IPS-15b (cell line): ENCODE data around the gene RPS6KC1.

Source experiments
- H3K27me3 ChIP-seq: one replicate; pipeline ENCODE4 v1.6.1; 2013; ENCODE audit warnings: low read length; ENCODE audit not compliant: control insufficient read depth, insufficient read depth
- H3K36me3 ChIP-seq: one replicate; pipeline ENCODE4 v1.6.1; 2013; ENCODE audit warnings: low read length; ENCODE audit not compliant: control insufficient read depth, insufficient read depth
- H3K4me1 ChIP-seq: one replicate; pipeline ENCODE4 v1.6.1; 2013; ENCODE audit warnings: mild to moderate bottlenecking, low read length; ENCODE audit not compliant: control insufficient read depth, insufficient read depth
- H3K4me3 ChIP-seq: one replicate; pipeline ENCODE4 v1.5.1; 2013; ENCODE audit warnings: low read depth, low read length
- H3K9ac ChIP-seq: one replicate; pipeline ENCODE4 v1.6.1; 2013; ENCODE audit warnings: low read depth, mild to moderate bottlenecking, low read length
- H3K9me3 ChIP-seq: one replicate; pipeline ENCODE4 v1.6.1; 2013; ENCODE audit warnings: mild to moderate bottlenecking, low read length; ENCODE audit not compliant: control insufficient read depth, insufficient read depth

Gene RPS6KC1

GRCh38 chr1:213057264-213058059 is 6.4 kb downstream of the RPS6KC1 start:
- Histone ChIP-seq H3K9me3 (no peaks in the 10 kb centered on the region), H3K4me3 (no peak overlapping the region), H3K4me1 (no peaks in the 10 kb centered on the region), H3K9ac (no peak overlapping the region), H3K36me3 (no peaks in the 10 kb centered on the region), H3K27me3 (no peaks in the 10 kb centered on the region)

GRCh38 chr1:213060836-213061235 is 9.8 kb downstream of the RPS6KC1 start:
- H3K9me3 ChIP-seq, result no peaks in the 10 kb centered on the region
- H3K36me3 ChIP-seq, result no peaks in the 10 kb centered on the region
- H3K4me1 ChIP-seq, result peaks cover 5% of the 10 kb centered on the region
- H3K9ac ChIP-seq, result no peak overlapping the region
- no peaks in the 10 kb centered on the region for H3K27me3 ChIP-seq
- H3K4me3 ChIP-seq, result no peak overlapping the region

GRCh38 chr1:213061263-213061662 is 10.2 kb downstream of the RPS6KC1 start:
- Histone ChIP-seq H3K9me3 (no peaks in the 10 kb centered on the region), H3K9ac (no peak overlapping the region), H3K4me3 (no peak overlapping the region), H3K27me3 (no peaks in the 10 kb centered on the region), H3K36me3 (no peaks in the 10 kb centered on the region), H3K4me1 (peaks cover 8% of the 10 kb centered on the region)

GRCh38 chr1:213065800-213066199 is 14.8 kb downstream of the RPS6KC1 start:
- H3K27me3 ChIP-seq, result no peaks in the 10 kb centered on the region
- H3K4me1 ChIP-seq, result peaks cover 8% of the 10 kb centered on the region
- no peak overlapping the region for H3K9ac ChIP-seq
- H3K36me3 ChIP-seq, result no peaks in the 10 kb centered on the region
- no peaks in the 10 kb centered on the region for H3K9me3 ChIP-seq
- H3K4me3 ChIP-seq, result no peak overlapping the region

- Histone ChIP-seq H3K36me3 (no peaks in the 10 kb centered on the region), H3K9me3 (no peaks in the 10 kb centered on the region), H3K9ac (no peak overlapping the region), H3K4me3 (no peak overlapping the region), H3K4me1 (peaks cover 8% of the 10 kb centered on the region), H3K27me3 (no peaks in the 10 kb centered on the region)
Measured at GRCh38 chr1:213066363-213066762, 15.3 kb downstream of the RPS6KC1 start.

GRCh38 chr1:213067352-213067751 is 16.3 kb downstream of the RPS6KC1 start:
- Histone ChIP-seq H3K9ac (no peak overlapping the region), H3K36me3 (no peaks in the 10 kb centered on the region), H3K27me3 (no peaks in the 10 kb centered on the region), H3K4me3 (no peak overlapping the region), H3K4me1 (peaks cover 8% of the 10 kb centered on the region), H3K9me3 (no peaks in the 10 kb centered on the region)

- Histone ChIP-seq H3K9me3 (no peaks in the 10 kb centered on the region), H3K4me3 (no peak overlapping the region), H3K27me3 (no peaks in the 10 kb centered on the region), H3K9ac (no peak overlapping the region), H3K4me1 (peaks cover 6% of the 10 kb centered on the region), H3K36me3 (no peaks in the 10 kb centered on the region)
Measured at GRCh38 chr1:213070406-213070805, 19.4 kb downstream of the RPS6KC1 start.

GRCh38 chr1:213075725-213076124 is 24.7 kb downstream of the RPS6KC1 start:
- no peaks in the 10 kb centered on the region for H3K9me3 ChIP-seq
- H3K9ac ChIP-seq, result no peak overlapping the region
- no peaks in the 10 kb centered on the region for H3K36me3 ChIP-seq

GRCh38 chr1:213082420-213083111 is 31.5 kb downstream of the RPS6KC1 start:
- no peak overlapping the region for H3K9ac ChIP-seq
- no peaks in the 10 kb centered on the region for H3K27me3 ChIP-seq
- no peak overlapping the region for H3K4me3 ChIP-seq
- H3K36me3 ChIP-seq, result peaks cover 3% of the 10 kb centered on the region
- H3K9me3 ChIP-seq, result no peaks in the 10 kb centered on the region
- no peaks in the 10 kb centered on the region for H3K4me1 ChIP-seq

More at GRCh38 chr1:213075725-213076124, 24.7 kb downstream of the RPS6KC1 start:
- H3K27me3 ChIP-seq, result no peaks in the 10 kb centered on the region
- H3K4me3 ChIP-seq, result no peak overlapping the region
- H3K4me1 ChIP-seq, result no peaks in the 10 kb centered on the region

GRCh38 chr1:213083112-213083445 is 32.0 kb downstream of the RPS6KC1 start:
- H3K27me3 ChIP-seq, result no peaks in the 10 kb centered on the region
- no peaks in the 10 kb centered on the region for H3K4me1 ChIP-seq
- H3K9me3 ChIP-seq, result no peaks in the 10 kb centered on the region
- H3K9ac ChIP-seq, result no peak overlapping the region
- no peak overlapping the region for H3K4me3 ChIP-seq
- H3K36me3 ChIP-seq, result peaks cover 3% of the 10 kb centered on the region

GRCh38 chr1:213087911-213088310 is 36.9 kb downstream of the RPS6KC1 start:
- no peaks in the 10 kb centered on the region for H3K4me1 ChIP-seq
- H3K27me3 ChIP-seq, result no peaks in the 10 kb centered on the region
- no peaks in the 10 kb centered on the region for H3K9me3 ChIP-seq
- H3K9ac ChIP-seq, result no peak overlapping the region
- no peak overlapping the region for H3K4me3 ChIP-seq
- H3K36me3 ChIP-seq, result peaks cover 3% of the 10 kb centered on the region
